ENCODE measurements around the gene DHPS. TPM values are rescaled to one million over a fixed set of nuclear protein-coding genes. Genes with fewer than 3 reads are reported as not detected.
A peak's percentile ranks its signal among the peaks of the same experiment; 100 is the strongest.

The DHPS gene
- total RNA-seq, 1 experiment from 2014 or later: 69.1 TPM

GRCh38 chr19:12694641-12695040, 13.0 kb upstream of the DHPS start:
- TF ChIP-seq, protein P1, sequence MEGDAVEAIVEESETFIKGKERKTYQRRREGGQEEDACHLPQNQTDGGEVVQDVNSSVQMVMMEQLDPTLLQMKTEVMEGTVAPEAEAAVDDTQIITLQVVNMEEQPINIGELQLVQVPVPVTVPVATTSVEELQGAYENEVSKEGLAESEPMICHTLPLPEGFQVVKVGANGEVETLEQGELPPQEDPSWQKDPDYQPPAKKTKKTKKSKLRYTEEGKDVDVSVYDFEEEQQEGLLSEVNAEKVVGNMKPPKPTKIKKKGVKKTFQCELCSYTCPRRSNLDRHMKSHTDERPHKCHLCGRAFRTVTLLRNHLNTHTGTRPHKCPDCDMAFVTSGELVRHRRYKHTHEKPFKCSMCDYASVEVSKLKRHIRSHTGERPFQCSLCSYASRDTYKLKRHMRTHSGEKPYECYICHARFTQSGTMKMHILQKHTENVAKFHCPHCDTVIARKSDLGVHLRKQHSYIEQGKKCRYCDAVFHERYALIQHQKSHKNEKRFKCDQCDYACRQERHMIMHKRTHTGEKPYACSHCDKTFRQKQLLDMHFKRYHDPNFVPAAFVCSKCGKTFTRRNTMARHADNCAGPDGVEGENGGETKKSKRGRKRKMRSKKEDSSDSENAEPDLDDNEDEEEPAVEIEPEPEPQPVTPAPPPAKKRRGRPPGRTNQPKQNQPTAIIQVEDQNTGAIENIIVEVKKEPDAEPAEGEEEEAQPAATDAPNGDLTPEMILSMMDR (IDR thresholded peaks at IDR 0.05; ENCODE audit: unreplicated experiment): no peak
- H3K27me3 Mint-ChIP-seq (ENCODE audit: unreplicated experiment): no peaks in the 10 kb centered on the region
- intact Hi-C loops (cut with micrococcal nuclease; ENCODE audit: unreplicated experiment): no loop called here
- BruUV-seq (replicated peaks): no TSS peak
- H3K4me1 Mint-ChIP-seq (ENCODE audit: low read depth, unreplicated experiment): no peaks in the 10 kb centered on the region
- peaks cover 28% of the 10 kb centered on the region for H3K36me3 Mint-ChIP-seq (ENCODE audit: insufficient read depth, unreplicated experiment)
- H3K27ac Mint-ChIP-seq (ENCODE audit: unreplicated experiment): no peak overlapping the region
- DNase-seq: no peak
- CTCF ChIA-PET: no interaction called here
- no peak overlapping the region for H3K4me3 Mint-ChIP-seq (ENCODE audit: low read depth, unreplicated experiment)
- no peaks in the 10 kb centered on the region for H3K9me3 Mint-ChIP-seq (ENCODE audit: low read depth, unreplicated experiment)

- Mint-ChIP-seq H3K4me1 (ENCODE audit: low read depth, unreplicated experiment) (no peaks in the 10 kb centered on the region), H3K27ac (ENCODE audit: unreplicated experiment) (no peak overlapping the region), H3K4me3 (ENCODE audit: low read depth, unreplicated experiment) (no peak overlapping the region), H3K36me3 (ENCODE audit: insufficient read depth, unreplicated experiment) (peaks cover 30% of the 10 kb centered on the region), H3K9me3 (ENCODE audit: low read depth, unreplicated experiment) (no peaks in the 10 kb centered on the region), H3K27me3 (ENCODE audit: unreplicated experiment) (no peaks in the 10 kb centered on the region)
- TF ChIP-seq, protein P1 (IDR thresholded peaks at IDR 0.05; ENCODE audit: unreplicated experiment): no peak
- CTCF ChIA-PET: no interaction called here
- DNase-seq: no peak
- BruUV-seq (replicated peaks): TSS peak; percentile 3
- intact Hi-C loops (cut with micrococcal nuclease; ENCODE audit: unreplicated experiment): no loop called here
Measured at GRCh38 chr19:12692960-12693359, 11.3 kb upstream of the DHPS start.

GRCh38 chr19:12689581-12690216, 8.0 kb upstream of the DHPS start:
- Mint-ChIP-seq H3K27me3 (ENCODE audit: unreplicated experiment) (no peaks in the 10 kb centered on the region), H3K27ac (ENCODE audit: unreplicated experiment) (no peak overlapping the region), H3K9me3 (ENCODE audit: low read depth, unreplicated experiment) (no peaks in the 10 kb centered on the region), H3K36me3 (ENCODE audit: insufficient read depth, unreplicated experiment) (peaks cover 17% of the 10 kb centered on the region), H3K4me1 (ENCODE audit: low read depth, unreplicated experiment) (no peaks in the 10 kb centered on the region), H3K4me3 (ENCODE audit: low read depth, unreplicated experiment) (no peak overlapping the region)
- TF ChIP-seq, protein P1 (IDR thresholded peaks at IDR 0.05; ENCODE audit: unreplicated experiment): no peak
- no TSS peak for BruUV-seq (replicated peaks)
- no peak for DNase-seq
- intact Hi-C loops (cut with micrococcal nuclease; ENCODE audit: unreplicated experiment): no loop called here
- CTCF ChIA-PET: no interaction called here

DNA sequence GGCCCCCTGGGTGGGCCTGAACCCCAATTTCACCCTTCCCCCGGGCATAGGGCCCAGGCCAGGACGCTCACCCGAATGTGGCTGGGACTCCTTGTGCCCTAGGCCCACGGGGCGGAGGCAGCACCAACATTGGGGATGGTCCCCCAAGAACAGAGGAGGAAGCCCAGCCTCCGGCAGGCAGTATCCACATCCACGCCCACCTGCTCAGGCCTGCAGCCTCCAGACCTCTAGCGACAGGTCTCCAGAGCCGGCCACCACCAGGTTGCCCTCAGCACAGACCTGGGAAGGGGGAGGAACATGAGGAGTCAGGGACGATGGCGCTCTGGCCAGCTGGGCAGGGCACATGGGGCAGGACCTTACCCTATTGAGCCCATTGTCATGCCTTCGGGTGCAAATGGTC, 7.3 kb upstream of the DHPS start:
- TF ChIP-seq, protein P1 (IDR thresholded peaks at IDR 0.05; ENCODE audit: unreplicated experiment): no peak
- intact Hi-C loops (cut with micrococcal nuclease; ENCODE audit: unreplicated experiment): no loop called here
- CTCF ChIA-PET: no interaction called here
- no peaks in the 10 kb centered on the region for H3K4me1 Mint-ChIP-seq (ENCODE audit: low read depth, unreplicated experiment)
- no TSS peak for BruUV-seq (replicated peaks)
- H3K9me3 Mint-ChIP-seq (ENCODE audit: low read depth, unreplicated experiment): no peaks in the 10 kb centered on the region
- no peak overlapping the region for H3K4me3 Mint-ChIP-seq (ENCODE audit: low read depth, unreplicated experiment)
- H3K36me3 Mint-ChIP-seq (ENCODE audit: insufficient read depth, unreplicated experiment): peaks cover 14% of the 10 kb centered on the region
- H3K27me3 Mint-ChIP-seq (ENCODE audit: unreplicated experiment): no peaks in the 10 kb centered on the region
- no peak overlapping the region for H3K27ac Mint-ChIP-seq (ENCODE audit: unreplicated experiment)
- no peak for DNase-seq

All from Calu3 (cell line).